SK-N-SH (cell line): ENCODE data around the gene DSCAML1.

ENCODE experiments used
- TCF12 ChIP-seq: IDR thresholded peaks from 2 replicates; pipeline ENCODE4 v1.4.0; 2012
- YY1 ChIP-seq: IDR thresholded peaks from 2 replicates; pipeline ENCODE4 v1.4.0; 2012; ENCODE audit warnings: low read depth, mild to moderate bottlenecking

DNA sequence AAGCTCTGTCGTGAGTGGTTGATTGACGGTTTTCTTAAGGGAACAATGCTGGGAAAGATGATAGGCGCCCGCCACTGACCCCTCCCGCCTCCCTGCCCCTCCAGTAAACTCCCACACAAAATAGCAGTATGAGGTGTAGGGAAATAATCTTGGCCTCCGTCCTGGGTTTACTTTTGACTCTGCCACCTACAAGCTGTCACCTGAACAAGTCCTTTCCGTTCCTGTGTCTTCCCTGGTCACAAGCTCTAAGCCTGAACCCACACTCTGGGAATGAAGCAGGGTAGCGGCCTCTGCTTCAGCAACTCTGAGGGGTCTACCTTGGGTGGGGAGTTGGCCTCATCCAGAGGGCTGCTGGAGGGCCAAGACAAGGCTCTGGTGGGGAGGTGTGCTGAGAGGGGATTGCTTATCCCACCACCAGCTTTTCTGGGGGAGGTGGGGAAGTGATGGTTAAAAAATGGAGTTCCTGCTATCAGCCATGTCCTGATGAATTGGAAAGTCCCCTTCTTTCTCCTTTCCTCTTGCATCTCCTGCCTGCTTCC is 381.6 kb downstream of the DSCAML1 start:
- TF ChIP-seq YY1 (no peak), TCF12 (no peak)
